Transverse colon (tissue), 4 donors: ENCODE results near the gene ACACA.

Experiments used
- CTCF ChIP-seq, 5 experiments: fragments of 200-600 bp in 3 of 5; fragments of 450-650 bp in 2 of 5; sonication (generic) in 3 of 5; IDR thresholded peaks; 1 replicate in 2 of 5; 2 replicates in 3 of 5; pipeline ENCODE4 v1.5.1; 2016 to 2017; ENCODE audit warnings: antibody characterized with exemption in 5 of 5, inconsistent platforms in 3 of 5, mild to moderate bottlenecking in 2 of 5, moderate library complexity in 1 of 5
- POLR2AphosphoS5 ChIP-seq, 3 donors: sonication (generic); formaldehyde crosslinking; IDR thresholded peaks; one replicate each; pipeline ENCODE4 v1.6.1; 2016; ENCODE audit warnings: antibody characterized with exemption in 3 of 3

- TF ChIP-seq CTCF (IDR thresholded peaks at IDR 0.05), result no peak
- no peak for TF ChIP-seq POLR2AphosphoS5 (IDR thresholded peaks at IDR 0.05)
Observed at GRCh38 chr17:37056622-37057021, 350.0 kb downstream of the ACACA start.
